HEK293 (cell line): ENCODE results near the gene GART.

ENCODE experiments used
- BCL11A ChIP-seq: fragments of 450-650 bp; formaldehyde crosslinking; IDR thresholded peaks from 2 replicates; pipeline ENCODE4 v1.5.1; 2016; ENCODE audit warnings: low read depth, missing biosample characterization, missing genetic modification characterization
- CTCF ChIP-seq: fragments of 450-650 bp; formaldehyde crosslinking; IDR thresholded peaks from 2 replicates; pipeline ENCODE4 v1.5.1; 2016; ENCODE audit warnings: missing biosample characterization, missing genetic modification characterization
- ZNF112 ChIP-seq: fragments of 450-650 bp; formaldehyde crosslinking; IDR thresholded peaks from 2 replicates; pipeline ENCODE4 v1.5.0; 2017; ENCODE audit warnings: missing biosample characterization, missing genetic modification characterization
- ZNF416 ChIP-seq: fragments of 450-650 bp; formaldehyde crosslinking; IDR thresholded peaks from 2 replicates; pipeline ENCODE4 v1.5.1; 2016; ENCODE audit warnings: missing biosample characterization, missing genetic modification characterization
- TF ChIP-seq, protein P1 (sequence below): fragments of 450-650 bp; formaldehyde crosslinking; IDR thresholded peaks from 2 replicates; pipeline ENCODE4 v1.5.1; 2016; ENCODE audit warnings: missing biosample characterization, missing genetic modification characterization, low read depth

GRCh38 chr21:33540711-33541104 is 1.2 kb downstream of the GART start:
- TF ChIP-seq ZNF112 (tag by site-specific recombination) = no peak
- no peak for TF ChIP-seq ZNF416 (tag by site-specific recombination)
- no peak for TF ChIP-seq CTCF
- TF ChIP-seq, protein P1, sequence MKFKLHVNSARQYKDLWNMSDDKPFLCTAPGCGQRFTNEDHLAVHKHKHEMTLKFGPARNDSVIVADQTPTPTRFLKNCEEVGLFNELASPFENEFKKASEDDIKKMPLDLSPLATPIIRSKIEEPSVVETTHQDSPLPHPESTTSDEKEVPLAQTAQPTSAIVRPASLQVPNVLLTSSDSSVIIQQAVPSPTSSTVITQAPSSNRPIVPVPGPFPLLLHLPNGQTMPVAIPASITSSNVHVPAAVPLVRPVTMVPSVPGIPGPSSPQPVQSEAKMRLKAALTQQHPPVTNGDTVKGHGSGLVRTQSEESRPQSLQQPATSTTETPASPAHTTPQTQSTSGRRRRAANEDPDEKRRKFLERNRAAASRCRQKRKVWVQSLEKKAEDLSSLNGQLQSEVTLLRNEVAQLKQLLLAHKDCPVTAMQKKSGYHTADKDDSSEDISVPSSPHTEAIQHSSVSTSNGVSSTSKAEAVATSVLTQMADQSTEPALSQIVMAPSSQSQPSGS (tag by site-specific recombination) = no peak
- TF ChIP-seq BCL11A = no peak
